NOMO-1 (cell line): ENCODE data around the gene CPNE6.

Source experiments
- DNase-seq, 2 experiments: peaks; one replicate each; lab custom pipeline; 2025; ENCODE audit not compliant: unreplicated experiment in 2 of 2; lab: John Stamatoyannopoulos, UW

The CPNE6 gene

DNA sequence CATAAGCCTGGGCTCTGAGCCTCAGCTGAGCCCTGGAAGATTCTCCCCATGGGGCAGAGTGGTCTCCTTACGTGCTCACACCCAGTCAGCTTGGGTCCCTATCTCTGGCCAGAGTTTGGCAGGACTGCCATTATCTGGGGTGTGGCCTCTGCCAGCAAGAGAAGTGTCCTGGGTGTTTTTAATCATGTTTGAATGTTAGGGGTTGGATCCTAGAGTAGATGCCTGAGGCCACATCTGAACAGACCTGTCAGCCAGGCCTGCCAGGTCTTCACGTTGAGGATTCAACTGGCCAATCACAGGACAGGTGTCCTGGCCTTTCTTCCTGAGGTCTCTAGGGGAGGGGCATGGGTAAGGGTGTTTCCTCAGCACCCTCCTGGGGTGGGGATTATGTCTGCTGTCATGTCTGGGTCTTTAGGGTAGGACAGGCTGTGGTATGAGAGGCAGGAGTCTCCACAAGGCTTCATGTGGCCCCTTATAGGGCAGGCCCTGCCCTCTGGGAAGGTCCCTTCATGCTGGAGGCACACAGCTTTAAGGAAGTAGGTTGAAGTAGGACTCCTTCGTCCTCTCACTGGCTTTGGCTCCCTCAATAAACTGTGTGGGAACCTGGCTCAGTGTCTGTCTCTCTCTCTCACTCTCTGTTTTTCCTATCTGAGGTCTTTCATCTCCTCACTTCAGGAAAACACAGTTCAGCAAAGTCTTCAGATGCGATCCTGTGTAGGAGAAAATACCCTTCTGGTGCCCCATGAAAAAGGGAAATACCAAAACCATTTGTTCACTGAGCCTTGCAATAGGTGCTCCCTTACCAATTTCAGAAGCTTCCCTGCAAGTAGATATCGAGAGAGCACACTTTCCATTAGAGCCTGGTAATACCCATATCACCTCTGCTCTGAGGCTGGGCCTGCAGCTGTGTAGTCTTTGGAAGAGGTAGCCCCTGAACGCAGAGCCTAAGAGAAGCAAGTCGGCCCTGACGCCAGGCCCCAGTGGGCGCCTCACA is 52.4 kb downstream of the CPNE6 start:
- DNase-seq, result no peak

- no peak for DNase-seq
These were observed 55.6 kb downstream of the CPNE6 start for GRCh38 chr14:24126939-24127338.

DNA sequence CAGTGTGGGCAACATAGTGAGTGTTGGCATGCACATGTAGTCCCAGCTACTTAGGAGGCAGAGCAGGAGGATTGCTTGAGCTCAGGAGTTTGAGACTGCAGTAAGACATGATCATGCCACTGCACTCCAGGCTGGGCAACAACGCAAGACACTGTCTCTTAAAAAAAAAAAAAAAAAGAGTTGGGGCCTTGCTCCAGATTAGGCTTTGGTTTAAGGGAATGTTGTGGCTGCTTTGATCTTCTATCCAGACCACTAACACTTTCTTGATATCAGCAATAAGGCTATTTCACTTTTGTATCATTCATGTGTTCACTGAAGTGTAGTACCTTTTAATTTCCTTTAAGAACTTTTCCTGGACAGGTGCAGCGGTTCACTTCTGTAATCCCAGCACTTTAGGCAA is 56.3 kb downstream of the CPNE6 start:
- DNase-seq, result no peak
